GM04504 (cell line): ENCODE data around the gene BEST1.
"Not testable (repeated sequence)": the region's sequence is repeated elsewhere in the genome, so short reads cannot be mapped to it uniquely, and the experiment has no call there.

ENCODE experiments used
- DNase-seq: peaks from one replicate; pipeline ENCODE4 v3.0.0-alpha.2; 2012; ENCODE audit warnings: low read depth

BEST1 gene

GRCh38 chr11:61949169-61950034, 749 bp upstream of the BEST1 start:
- peak; percentile 89 for DNase-seq

GRCh38 chr11:61951484-61952135, 1.5 kb downstream of the BEST1 start:
- no peak for DNase-seq

GRCh38 chr11:61952882-61953281, 2.7 kb downstream of the BEST1 start:
- DNase-seq: no peak

GRCh38 chr11:61953632-61954031, 3.5 kb downstream of the BEST1 start:
- DNase-seq: not testable (repeated sequence)

- no peak for DNase-seq
Observed at GRCh38 chr11:61954106-61954850, 4.1 kb downstream of the BEST1 start.

- no peak for DNase-seq
Observed at GRCh38 chr11:61954851-61955421, 4.8 kb downstream of the BEST1 start.

GRCh38 chr11:61955422-61956135, 5.4 kb downstream of the BEST1 start:
- no peak for DNase-seq

- no peak for DNase-seq
Observed at GRCh38 chr11:61956191-61957020, 6.3 kb downstream of the BEST1 start.

GRCh38 chr11:61957021-61957770, 7.0 kb downstream of the BEST1 start:
- no peak for DNase-seq

- DNase-seq: no peak
Observed at GRCh38 chr11:61958590-61958989, 8.4 kb downstream of the BEST1 start.

- DNase-seq: no peak
Observed at GRCh38 chr11:61959114-61959513, 9.0 kb downstream of the BEST1 start.

GRCh38 chr11:61959678-61960077, 9.5 kb downstream of the BEST1 start:
- DNase-seq: no peak

- no peak for DNase-seq
Observed at GRCh38 chr11:61960532-61960931, 10.4 kb downstream of the BEST1 start.

GRCh38 chr11:61961570-61962212, 11.5 kb downstream of the BEST1 start:
- DNase-seq: no peak

GRCh38 chr11:61962213-61963015, 12.3 kb downstream of the BEST1 start:
- no peak for DNase-seq

GRCh38 chr11:61963016-61963281, 12.8 kb downstream of the BEST1 start:
- no peak for DNase-seq

GRCh38 chr11:61963282-61964057, 13.3 kb downstream of the BEST1 start:
- no peak for DNase-seq

GRCh38 chr11:61964058-61964665, 14.0 kb downstream of the BEST1 start:
- no peak for DNase-seq
